H1 (cell line): ENCODE data around the gene PSMF1. TPM values are rescaled to one million over a fixed set of nuclear protein-coding genes. Genes with fewer than 3 reads are reported as not detected.
A peak's percentile ranks its signal among the peaks of the same experiment; 100 is the strongest.

ENCODE experiments used
- BCL11A ChIP-seq, 2 experiments: IDR thresholded peaks; one replicate each; pipeline ENCODE4 v1.6.1; 2011; ENCODE audit warnings: low read depth in 2 of 2, low read length in 2 of 2, mild to moderate bottlenecking in 2 of 2
- CBX8 ChIP-seq: fragments of 300-800, 300-1000 bp; sonication (generic); IDR thresholded peaks from 2 replicates; pipeline ENCODE4 v1.7.1; 2016; ENCODE audit warnings: low read depth, low read length, borderline replicate concordance
- CREB1 ChIP-seq: IDR thresholded peaks from 2 replicates; pipeline ENCODE4 v1.6.1; 2012; ENCODE audit warnings: inconsistent platforms
- CTCF ChIP-seq, 3 experiments: IDR thresholded peaks; 1 replicate in 2 of 3; 2 replicates in 1 of 3; pipeline versions ENCODE4 v1.5.1 to v1.6.1; 2011; ENCODE audit warnings: low read length in 3 of 3, mild to moderate bottlenecking in 3 of 3, inconsistent platforms in 2 of 3, low read depth in 1 of 3, moderate library complexity in 1 of 3; ENCODE audit not compliant: insufficient read depth in 1 of 3; ENCODE audit errors: control extremely low read depth in 1 of 3
- E2F6 ChIP-seq: IDR thresholded peaks from 2 replicates; pipeline ENCODE4 v1.6.1; 2012; ENCODE audit warnings: inconsistent platforms
- HDAC2 ChIP-seq, 2 experiments: fragments of 300-600 bp in 1 of 2; sonication (generic) in 1 of 2; IDR thresholded peaks; 2 replicates each; pipeline ENCODE4 v1.6.1; 2011 to 2012; ENCODE audit warnings: low read depth in 2 of 2, low read length in 2 of 2, mild to moderate bottlenecking in 2 of 2, moderate library complexity in 2 of 2, borderline replicate concordance in 1 of 2, inconsistent platforms in 1 of 2
- KDM1A ChIP-seq: fragments of 200-600, 300-600 bp; sonication (generic); IDR thresholded peaks from 2 replicates; pipeline ENCODE4 v1.7.1; 2016; ENCODE audit warnings: mild to moderate bottlenecking, low read length, borderline replicate concordance
- KDM5A ChIP-seq: fragments of 200-600 bp; IDR thresholded peaks from 2 replicates; pipeline ENCODE4 v1.7.1; 2012; ENCODE audit warnings: mild to moderate bottlenecking, low read length, inconsistent platforms, mixed read lengths
- MAFK ChIP-seq: IDR thresholded peaks from 2 replicates; pipeline ENCODE4 v1.6.1; 2012; ENCODE audit warnings: low read depth, mild to moderate bottlenecking, improper control_type of control experiment, low read length
- MAX ChIP-seq: IDR thresholded peaks from 2 replicates; pipeline ENCODE4 v1.6.1; 2012; ENCODE audit warnings: inconsistent platforms
- NANOG ChIP-seq: IDR thresholded peaks from 2 replicates; pipeline ENCODE4 v1.6.1; 2011; ENCODE audit warnings: low read length, low read depth, mild to moderate bottlenecking, inconsistent platforms; ENCODE audit not compliant: insufficient read depth, poor library complexity, severe bottlenecking
- RNF2 ChIP-seq: fragments of 200-900, 300-1000 bp; sonication (generic); IDR thresholded peaks from 2 replicates; pipeline ENCODE4 v1.7.1; 2016; ENCODE audit warnings: borderline replicate concordance, low read depth, mild to moderate bottlenecking, antibody characterized with exemption, low read length; ENCODE audit not compliant: poor library complexity, severe bottlenecking; ENCODE audit errors: missing control alignments
- SAP30 ChIP-seq: fragments of 300-600 bp; sonication (generic); IDR thresholded peaks from 2 replicates; pipeline ENCODE4 v1.7.1; 2012; ENCODE audit warnings: low read length, moderate library complexity, mild to moderate bottlenecking, inconsistent platforms; ENCODE audit not compliant: insufficient read depth, insufficient replicate concordance
- SP2 ChIP-seq: IDR thresholded peaks from 2 replicates; pipeline ENCODE4 v1.6.1; 2012; ENCODE audit warnings: mild to moderate bottlenecking, low read length, inconsistent platforms
- SRF ChIP-seq: IDR thresholded peaks from 2 replicates; pipeline ENCODE4 v1.6.1; 2011; ENCODE audit warnings: mild to moderate bottlenecking, low read depth, low read length, moderate library complexity
- TEAD4 ChIP-seq: IDR thresholded peaks from 2 replicates; pipeline ENCODE4 v1.6.1; 2012; ENCODE audit warnings: low read depth, low read length, inconsistent platforms, mixed read lengths
- ZNF274 ChIP-seq: IDR thresholded peaks from 2 replicates; pipeline ENCODE4 v1.7.0; 2012; ENCODE audit warnings: low read length, borderline replicate concordance; ENCODE audit errors: extremely low read depth
- polyA plus RNA-seq, 7 experiments: library from polyadenylated mRNA; depleted of rRNA in 3 of 7; stranded (reverse) in 5 of 7; unstranded in 2 of 7; fragments of >200 nt in 5 of 7; fragments of 200-250 nt in 2 of 7; gene quantifications; 1 replicate in 5 of 7; 2 replicates in 1 of 7; 4 replicates in 1 of 7; pipeline versions ENCODE4 v1.2.1 to v1.2.3, GENCODE V29; 2011 to 2013; ENCODE audit warnings: missing spikeins in 2 of 7, mixed read lengths in 2 of 7
- total RNA-seq: library from RNA; stranded (reverse); fragmentation: NEBNext Ultra II Directional; extraction: Animal tissue kit (Norgen Biotek cat#: 25700); gene quantifications from 2 replicates; pipeline ENCODE4 v1.2.1, GENCODE V29; 2021

PSMF1 gene
- total and polyA plus RNA-seq, 2 of the 8 experiments (the other 6 are each of a cell fraction or from before 2014, with no cell fraction given) = 106 to 159 TPM

GRCh38 chr20:1118336-1119127 is at the start of gene PSMF1 (continued):
- peak; percentile 82 for TF ChIP-seq E2F6
- TF ChIP-seq RNF2 = no peak
- TF ChIP-seq HDAC2 (IDR thresholded peaks at IDR 0.05; ENCODE audit: borderline replicate concordance in 1 of 2, low read depth in 2 of 2, low read length in 2 of 2) = peak in 1 of 2 experiments; percentile 30; a peak in 1 of 4 replicates
- peak; percentile 78 for TF ChIP-seq MAX
- no peak for TF ChIP-seq BCL11A (IDR thresholded peaks at IDR 0.05; ENCODE audit: low read depth in 2 of 2, low read length in 2 of 2)
- TF ChIP-seq MAFK = no peak; the same call in 1 of the 2 replicates
- no peak for TF ChIP-seq CTCF (IDR thresholded peaks at IDR 0.05; ENCODE audit: control extremely low read depth in 1 of 3, insufficient read depth in 1 of 3, low read depth in 1 of 3, low read length in 3 of 3)
- peak; percentile 85 for TF ChIP-seq CREB1
- TF ChIP-seq TEAD4 = no peak
- TF ChIP-seq KDM1A = peak; percentile 37; the same call in 1 of the 2 replicates
- no peak for TF ChIP-seq SP2
- TF ChIP-seq KDM5A = no peak; the same call in 1 of the 2 replicates
- no peak for TF ChIP-seq NANOG
- no peak for TF ChIP-seq CBX8
- TF ChIP-seq ZNF274 = no peak
- TF ChIP-seq SAP30 = peak; percentile 87
- peak; percentile 58; the same call in 1 of the 2 replicates for TF ChIP-seq SRF
